ENCODE results near the gene SDR42E2.
"Not testable (repeated sequence)": the region's sequence is repeated elsewhere in the genome, so short reads cannot be mapped to it uniquely, and the experiment has no call there.

Gene SDR42E2

DNA sequence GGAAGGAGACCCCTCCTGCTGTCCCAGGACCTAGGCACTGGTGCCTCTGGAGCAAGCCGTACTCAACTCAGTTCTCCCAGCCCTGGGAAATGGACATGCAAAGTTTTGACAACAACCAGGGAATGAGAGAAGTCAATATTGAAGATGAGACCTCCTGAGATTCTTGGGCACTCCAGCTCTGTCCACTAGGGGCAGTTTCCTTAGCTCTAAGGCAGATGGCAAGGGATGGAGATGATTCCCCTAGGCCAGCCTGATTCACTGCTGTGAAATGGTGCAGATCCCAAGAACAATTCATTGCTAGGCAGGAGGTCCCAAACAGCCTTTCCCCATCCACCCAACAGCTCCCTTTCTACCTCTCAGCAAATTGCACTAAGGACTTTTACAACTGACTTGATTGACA is 20.5 kb upstream of the SDR42E2 start:
- H3K27ac ChIP-seq = no peak overlapping the region
- TF ChIP-seq CTCF (conservative IDR thresholded peaks at IDR 0.05) (peak; percentile 70), ZFX (IDR thresholded peaks at IDR 0.05) (no peak)

DNA sequence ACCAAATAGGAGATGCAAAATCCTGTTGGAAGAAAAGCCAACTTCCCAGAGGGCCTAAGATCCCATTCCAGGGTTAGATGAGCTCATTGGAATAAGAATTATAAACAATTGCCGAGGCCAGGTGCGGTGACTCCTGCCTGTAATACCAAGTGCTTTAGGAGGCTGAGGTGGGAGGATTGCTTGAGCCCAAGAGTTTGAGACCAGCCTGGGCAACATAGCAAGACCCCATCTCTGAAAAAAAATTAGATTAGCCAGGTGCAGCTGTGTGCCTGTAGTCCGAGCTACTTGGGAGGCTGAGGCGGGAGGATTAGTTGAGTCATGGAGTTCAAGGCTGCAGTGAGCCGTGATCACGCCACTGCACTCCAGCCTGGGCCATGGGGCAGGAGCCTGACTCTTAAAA is 17.8 kb upstream of the SDR42E2 start:
- no peak overlapping the region for H3K27ac ChIP-seq
- TF ChIP-seq ZFX (IDR thresholded peaks at IDR 0.05) (no peak), CTCF (conservative IDR thresholded peaks at IDR 0.05) (no peak)

DNA sequence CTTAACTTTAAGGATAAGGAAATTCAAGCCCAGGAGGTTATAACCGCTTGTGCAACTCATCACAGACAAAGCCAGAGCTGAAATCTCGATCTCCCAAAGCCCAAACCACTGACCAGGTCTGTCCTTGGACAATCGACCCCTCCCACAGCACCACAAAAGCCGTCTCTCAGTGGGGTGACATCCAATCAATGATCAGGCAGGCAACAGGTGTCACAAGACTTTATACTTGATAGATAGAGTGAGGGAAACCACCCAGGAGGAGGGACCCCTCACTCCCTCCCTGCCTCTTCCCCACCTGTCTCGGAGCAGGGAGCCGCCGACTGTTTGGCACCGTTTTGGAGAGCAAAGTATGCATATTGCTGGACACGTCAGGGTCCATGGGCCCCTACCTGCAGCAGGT is 14.5 kb upstream of the SDR42E2 start:
- H3K27ac ChIP-seq = no peak overlapping the region
- no peak for TF ChIP-seq CTCF (conservative IDR thresholded peaks at IDR 0.05)

DNA sequence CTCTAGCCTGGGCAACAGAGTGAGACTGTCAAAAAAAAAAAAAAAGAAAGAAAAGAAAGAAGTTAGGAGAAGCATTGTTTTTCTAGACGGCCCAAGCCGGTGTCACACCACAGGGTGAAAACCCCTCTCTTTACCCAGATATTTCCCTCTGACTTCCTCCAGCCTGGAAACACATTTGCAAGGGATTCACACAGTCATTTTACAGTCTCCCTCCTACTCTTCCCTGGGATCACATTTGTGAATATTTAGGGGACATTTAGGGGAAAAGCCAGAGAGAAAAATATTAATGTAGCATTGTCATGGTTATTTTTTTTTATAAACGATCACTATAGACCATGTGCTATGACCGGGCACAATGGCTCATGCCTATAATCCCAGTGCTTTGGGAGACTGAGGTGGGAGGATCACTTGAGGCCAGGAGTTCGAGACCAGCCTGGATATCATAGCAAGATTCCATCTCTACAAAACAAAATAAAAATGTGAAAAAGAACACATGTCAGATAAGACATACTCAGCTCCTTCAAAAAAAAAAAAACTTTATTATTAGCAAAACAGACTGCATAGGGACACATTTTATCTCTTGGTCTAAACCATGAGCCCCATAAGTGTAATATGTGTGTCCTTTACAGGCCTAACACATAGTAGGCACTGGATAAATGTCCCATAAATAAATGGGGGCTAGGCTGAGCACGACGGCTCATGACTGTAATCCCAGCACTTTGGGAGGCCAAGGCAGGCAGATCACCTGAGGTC is 10.9 kb upstream of the SDR42E2 start:
- no peak for TF ChIP-seq CTCF (conservative IDR thresholded peaks at IDR 0.05)
- TF ChIP-seq ZFX (IDR thresholded peaks at IDR 0.05) = no peak
- H3K27ac ChIP-seq = no peak overlapping the region

GRCh38 chr16:22152316-22152715 is 10.0 kb upstream of the SDR42E2 start:
- TF ChIP-seq ZFX (IDR thresholded peaks at IDR 0.05) = no peak
- no peak overlapping the region for H3K27ac ChIP-seq

DNA sequence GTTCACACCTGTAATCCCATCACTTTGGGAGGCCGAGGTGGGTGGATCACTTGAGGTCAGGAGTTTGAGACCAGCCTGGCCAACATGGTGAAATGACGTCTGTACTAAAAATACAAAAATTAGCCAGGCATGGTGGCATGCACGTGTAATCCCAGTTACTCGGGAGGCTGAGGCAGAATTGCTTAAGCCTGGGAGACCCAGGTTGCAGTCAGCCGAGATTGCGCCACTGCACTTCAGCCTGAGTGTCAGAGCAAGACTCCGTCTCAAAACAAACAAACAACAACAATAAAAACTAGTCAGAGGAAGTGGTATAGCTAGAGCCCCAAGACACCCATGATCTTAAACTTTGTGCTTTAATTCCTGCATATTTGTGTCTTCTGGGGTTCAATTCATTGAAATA is 9.2 kb upstream of the SDR42E2 start:
- not testable (repeated sequence) for H3K27ac ChIP-seq

DNA sequence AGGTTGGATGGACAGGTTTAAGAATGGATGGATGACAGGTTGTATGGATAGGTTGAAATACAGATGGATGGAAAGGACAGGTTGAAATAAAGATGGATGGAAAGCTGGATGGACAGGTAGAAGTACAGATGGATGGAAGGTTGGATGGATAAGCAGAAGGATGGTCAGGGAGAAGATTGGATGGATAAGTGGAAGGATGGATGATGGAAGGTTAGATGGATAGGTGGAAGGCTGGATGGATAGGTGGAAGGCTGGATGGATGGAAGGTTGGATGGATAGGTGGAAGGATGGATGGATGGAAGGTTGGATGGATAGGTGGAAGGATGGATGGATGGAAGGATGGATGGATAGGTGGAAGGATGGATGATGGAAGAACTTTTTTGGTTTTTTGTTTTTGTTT is 905 bp upstream of the SDR42E2 start:
- TF ChIP-seq ZFX (IDR thresholded peaks at IDR 0.05) = no peak
- no peak for TF ChIP-seq CTCF (conservative IDR thresholded peaks at IDR 0.05)
- no peak overlapping the region for H3K27ac ChIP-seq

GRCh38 chr16:22162656-22163009 is 327 bp downstream of the SDR42E2 start:
- H3K27ac ChIP-seq = no peak overlapping the region
- no peak for TF ChIP-seq ZFX (IDR thresholded peaks at IDR 0.05)
- TF ChIP-seq CTCF (conservative IDR thresholded peaks at IDR 0.05) = no peak

Measured in C4-2B (cell line).